Mucosa of stomach (tissue), 1 donor: ENCODE results near the gene TRIM38.
A peak's percentile ranks its signal among the peaks of the same experiment; 100 is the strongest.
"Not testable (repeated sequence)": the region's sequence is repeated elsewhere in the genome, so short reads cannot be mapped to it uniquely, and the experiment has no call there.

ENCODE experiments used
- H3K27me3 ChIP-seq: one replicate; pipeline ENCODE4 v1.7.0; 2013; ENCODE audit warnings: mild to moderate bottlenecking, low read length; ENCODE audit not compliant: control insufficient read depth, insufficient read depth
- H3K36me3 ChIP-seq: one replicate; pipeline ENCODE4 v1.7.0; 2013; ENCODE audit warnings: low read length; ENCODE audit not compliant: control insufficient read depth, insufficient read depth
- H3K4me1 ChIP-seq: one replicate; pipeline ENCODE4 v1.7.0; 2013; ENCODE audit warnings: mild to moderate bottlenecking, low read length; ENCODE audit not compliant: control insufficient read depth, insufficient read depth
- H3K4me3 ChIP-seq: one replicate; pipeline ENCODE4 v1.7.0; 2013; ENCODE audit warnings: low read length
- H3K9ac ChIP-seq: one replicate; pipeline ENCODE4 v1.7.0; 2013; ENCODE audit warnings: mild to moderate bottlenecking, low read length, moderate library complexity
- H3K9me3 ChIP-seq: one replicate; pipeline ENCODE4 v1.7.0; 2013; ENCODE audit warnings: mild to moderate bottlenecking, low read length, moderate library complexity; ENCODE audit not compliant: control insufficient read depth
- donor health status: Pancreatic carcinoma.

TRIM38 gene

GRCh38 chr6:25981568-25982263, 19.1 kb downstream of the TRIM38 start:
- no peaks in the 10 kb centered on the region for H3K27me3 ChIP-seq
- H3K4me3 ChIP-seq = no peak overlapping the region
- peaks cover 15% of the 10 kb centered on the region for H3K36me3 ChIP-seq
- H3K4me1 ChIP-seq = no peaks in the 10 kb centered on the region
- no peaks in the 10 kb centered on the region for H3K9me3 ChIP-seq
- H3K9ac ChIP-seq = no peak overlapping the region

- Histone ChIP-seq H3K36me3 (peaks cover 15% of the 10 kb centered on the region), H3K4me3 (no peak overlapping the region), H3K9me3 (no peaks in the 10 kb centered on the region), H3K4me1 (no peaks in the 10 kb centered on the region), H3K27me3 (no peaks in the 10 kb centered on the region), H3K9ac (no peak overlapping the region)
These were observed 21.7 kb downstream of the TRIM38 start for GRCh38 chr6:25984265-25984664.

GRCh38 chr6:25987845-25988244, 25.2 kb downstream of the TRIM38 start:
- Histone ChIP-seq H3K4me3 (no peak overlapping the region), H3K36me3 (peaks cover 6% of the 10 kb centered on the region), H3K9ac (no peak overlapping the region), H3K27me3 (no peaks in the 10 kb centered on the region), H3K4me1 (no peaks in the 10 kb centered on the region), H3K9me3 (no peaks in the 10 kb centered on the region)

- Histone ChIP-seq H3K36me3 (no peaks in the 10 kb centered on the region), H3K4me1 (no peaks in the 10 kb centered on the region), H3K9me3 (no peaks in the 10 kb centered on the region), H3K9ac (no peak overlapping the region), H3K27me3 (no peaks in the 10 kb centered on the region), H3K4me3 (no peak overlapping the region)
These were observed 27.7 kb downstream of the TRIM38 start for GRCh38 chr6:25990172-25990873.

- no peaks in the 10 kb centered on the region for H3K9me3 ChIP-seq
- H3K9ac ChIP-seq = peak overlapping the region; percentile 68
- H3K27me3 ChIP-seq = no peaks in the 10 kb centered on the region
- no peaks in the 10 kb centered on the region for H3K4me1 ChIP-seq
- peak overlapping the region; percentile 7 for H3K4me3 ChIP-seq
- H3K36me3 ChIP-seq = no peaks in the 10 kb centered on the region
These were observed 29.3 kb downstream of the TRIM38 start for GRCh38 chr6:25991785-25992412.

- no peaks in the 10 kb centered on the region for H3K9me3 ChIP-seq
- peak overlapping the region; percentile 75 for H3K4me3 ChIP-seq
- no peaks in the 10 kb centered on the region for H3K4me1 ChIP-seq
- peak overlapping the region; percentile 68 for H3K9ac ChIP-seq
- no peaks in the 10 kb centered on the region for H3K27me3 ChIP-seq
- H3K36me3 ChIP-seq = no peaks in the 10 kb centered on the region
These were observed 30.1 kb downstream of the TRIM38 start for GRCh38 chr6:25992413-25993340.

GRCh38 chr6:25993341-25993684, 30.7 kb downstream of the TRIM38 start:
- H3K9ac ChIP-seq = peak overlapping the region; percentile 68
- not testable (repeated sequence) for H3K27me3 ChIP-seq, H3K4me1 ChIP-seq, H3K9me3 ChIP-seq, H3K36me3 ChIP-seq, H3K4me3 ChIP-seq

GRCh38 chr6:25995507-25995906, 32.9 kb downstream of the TRIM38 start:
- Histone ChIP-seq H3K4me3 (no peak overlapping the region), H3K9ac (no peak overlapping the region), H3K9me3 (no peaks in the 10 kb centered on the region), H3K36me3 (no peaks in the 10 kb centered on the region), H3K4me1 (no peaks in the 10 kb centered on the region), H3K27me3 (no peaks in the 10 kb centered on the region)

- Histone ChIP-seq H3K9me3 (no peaks in the 10 kb centered on the region), H3K4me1 (no peaks in the 10 kb centered on the region), H3K27me3 (no peaks in the 10 kb centered on the region), H3K4me3 (no peak overlapping the region), H3K9ac (no peak overlapping the region), H3K36me3 (no peaks in the 10 kb centered on the region)
These were observed 35.3 kb downstream of the TRIM38 start for GRCh38 chr6:25997921-25998320.

- Histone ChIP-seq H3K4me1 (no peaks in the 10 kb centered on the region), H3K4me3 (no peak overlapping the region), H3K9me3 (no peaks in the 10 kb centered on the region), H3K27me3 (no peaks in the 10 kb centered on the region), H3K36me3 (no peaks in the 10 kb centered on the region), H3K9ac (no peak overlapping the region)
These were observed 35.8 kb downstream of the TRIM38 start for GRCh38 chr6:25998379-25998778.

GRCh38 chr6:25999225-25999624, 36.6 kb downstream of the TRIM38 start:
- H3K9me3 ChIP-seq, H3K4me1 ChIP-seq, H3K36me3 ChIP-seq, H3K4me3 ChIP-seq, H3K9ac ChIP-seq, H3K27me3 ChIP-seq: not testable (repeated sequence)
